Bronchial epithelial cell (primary cell): ENCODE measurements around the gene ZIM2. TPM values are rescaled to one million over a fixed set of nuclear protein-coding genes. Genes with fewer than 3 reads are reported as not detected.

Experiments used
- DNase-seq: peaks from one replicate; pipeline ENCODE4 v3.0.0-alpha.2; 2010; ENCODE audit warnings: low read depth
- FAIRE-seq: peaks from 2 replicates; lab custom pipeline; 2011; peaks lifted over from hg19 to GRCh38; lab: Jason Lieb, UNC
- H3K27me3 ChIP-seq: 2 replicates; pipeline ENCODE4 v1.5.1; 2011; ENCODE audit warnings: low read length; ENCODE audit not compliant: control insufficient read depth, insufficient read depth
- H3K36me3 ChIP-seq: 2 replicates; pipeline ENCODE4 v1.5.1; 2011; ENCODE audit warnings: low read length; ENCODE audit not compliant: control insufficient read depth, insufficient read depth
- H3K4me3 ChIP-seq: 2 replicates; pipeline ENCODE4 v1.5.1; 2011; ENCODE audit warnings: mild to moderate bottlenecking, low read depth, low read length, control low read depth
- total RNA-seq: library from RNA; depleted of rRNA; stranded (reverse); fragments of >200 nt; gene quantifications from 2 replicates; pipeline ENCODE4 v1.2.1, GENCODE V29; 2014
- TF ChIP-seq, protein P1 (sequence below): IDR thresholded peaks from 2 replicates; pipeline ENCODE4 v1.5.1; 2011; ENCODE audit warnings: mild to moderate bottlenecking, moderate library complexity, low read length, control low read depth, inconsistent platforms; ENCODE audit not compliant: insufficient read depth, severe bottlenecking

Gene ZIM2
- total RNA-seq, 1 donor from 2014 or later = not detected

DNA sequence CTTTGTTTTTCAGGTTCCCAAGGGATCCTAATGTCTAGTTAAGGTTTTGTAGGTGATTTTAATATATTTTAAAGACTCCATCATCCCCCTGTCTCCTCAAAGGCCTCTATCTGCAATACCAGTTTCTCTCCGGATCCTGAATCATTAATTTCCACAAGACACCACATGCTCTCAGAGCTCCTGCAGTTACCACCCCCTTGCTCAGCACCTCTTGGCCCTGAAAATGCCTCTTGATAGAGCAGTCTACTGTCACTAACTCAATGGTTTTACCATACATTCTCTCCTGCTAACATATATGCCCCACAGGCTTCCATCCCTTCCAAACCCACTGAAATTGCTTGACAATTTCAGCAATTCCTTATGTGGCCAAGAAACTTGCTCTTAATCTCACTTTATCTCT, 1.9 kb upstream of the ZIM2 start:
- no peaks in the 10 kb centered on the region for H3K36me3 ChIP-seq
- H3K27me3 ChIP-seq = no peaks in the 10 kb centered on the region
- H3K4me3 ChIP-seq = no peak overlapping the region
- TF ChIP-seq, protein P1, sequence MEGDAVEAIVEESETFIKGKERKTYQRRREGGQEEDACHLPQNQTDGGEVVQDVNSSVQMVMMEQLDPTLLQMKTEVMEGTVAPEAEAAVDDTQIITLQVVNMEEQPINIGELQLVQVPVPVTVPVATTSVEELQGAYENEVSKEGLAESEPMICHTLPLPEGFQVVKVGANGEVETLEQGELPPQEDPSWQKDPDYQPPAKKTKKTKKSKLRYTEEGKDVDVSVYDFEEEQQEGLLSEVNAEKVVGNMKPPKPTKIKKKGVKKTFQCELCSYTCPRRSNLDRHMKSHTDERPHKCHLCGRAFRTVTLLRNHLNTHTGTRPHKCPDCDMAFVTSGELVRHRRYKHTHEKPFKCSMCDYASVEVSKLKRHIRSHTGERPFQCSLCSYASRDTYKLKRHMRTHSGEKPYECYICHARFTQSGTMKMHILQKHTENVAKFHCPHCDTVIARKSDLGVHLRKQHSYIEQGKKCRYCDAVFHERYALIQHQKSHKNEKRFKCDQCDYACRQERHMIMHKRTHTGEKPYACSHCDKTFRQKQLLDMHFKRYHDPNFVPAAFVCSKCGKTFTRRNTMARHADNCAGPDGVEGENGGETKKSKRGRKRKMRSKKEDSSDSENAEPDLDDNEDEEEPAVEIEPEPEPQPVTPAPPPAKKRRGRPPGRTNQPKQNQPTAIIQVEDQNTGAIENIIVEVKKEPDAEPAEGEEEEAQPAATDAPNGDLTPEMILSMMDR = no peak
- FAIRE-seq = peak; percentile 7
- no peak for DNase-seq

DNA sequence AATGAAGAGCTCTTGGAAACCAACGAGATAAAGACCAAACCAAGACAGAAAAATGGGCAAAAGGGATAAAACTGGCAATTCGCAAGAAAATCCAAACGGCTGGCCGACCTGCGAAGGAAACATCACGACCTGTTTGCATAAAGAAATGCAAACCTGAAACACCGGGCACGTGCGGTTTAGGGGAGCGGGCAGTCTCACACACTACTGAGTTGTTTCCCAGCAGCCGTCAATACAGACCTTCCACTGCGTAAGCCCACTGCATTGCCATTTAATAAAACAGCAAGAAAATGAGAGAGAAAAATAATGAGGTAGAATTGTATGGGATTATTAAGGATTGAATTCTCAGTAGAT, 642 bp upstream of the ZIM2 start:
- TF ChIP-seq, protein P1 = no peak
- no peak for DNase-seq
- no peak overlapping the region for H3K4me3 ChIP-seq
- no peaks in the 10 kb centered on the region for H3K27me3 ChIP-seq
- no peaks in the 10 kb centered on the region for H3K36me3 ChIP-seq
- no peak for FAIRE-seq

DNA sequence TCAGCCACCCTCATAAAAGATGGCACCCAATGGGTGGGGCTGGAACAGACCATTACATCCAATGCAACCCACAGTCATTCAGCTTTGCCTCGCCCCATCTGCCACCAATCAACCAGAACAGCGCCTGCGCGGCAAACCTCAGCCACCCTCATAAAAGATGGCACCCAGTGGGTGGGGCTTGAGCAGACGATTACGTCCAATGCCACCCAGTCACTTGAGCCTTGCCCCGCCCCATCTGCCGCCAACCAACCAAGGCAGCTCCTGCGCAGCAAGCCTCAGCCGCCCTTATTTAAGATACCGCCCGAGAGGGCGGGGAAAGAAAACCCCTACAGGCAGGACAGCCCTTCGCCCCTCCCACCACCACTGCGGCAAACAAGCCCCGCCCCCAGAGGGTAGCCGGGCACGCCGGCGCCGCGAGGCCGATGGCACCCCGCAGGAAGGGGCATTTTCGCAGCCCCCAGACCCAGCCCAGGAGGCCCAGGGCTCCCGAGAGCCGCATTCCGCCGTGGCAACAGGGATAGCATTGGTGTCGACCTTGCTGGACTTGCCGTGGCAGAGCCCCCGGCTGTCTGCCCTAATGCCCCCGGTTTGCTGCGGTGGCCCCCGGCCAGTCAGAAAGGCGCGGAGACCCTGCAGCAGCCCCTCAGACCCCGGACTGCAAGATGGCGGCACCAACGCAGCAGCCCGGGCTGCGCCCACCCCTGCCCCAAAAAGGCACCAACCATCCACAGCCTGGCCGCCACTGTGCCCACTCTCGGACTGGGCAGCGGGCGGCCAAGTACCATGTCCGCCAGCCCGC, 675 bp downstream of the ZIM2 start:
- TF ChIP-seq, protein P1 = no peak
- FAIRE-seq (no peak), DNase-seq (peak; percentile 41)
- Histone ChIP-seq H3K27me3 (no peaks in the 10 kb centered on the region), H3K36me3 (no peaks in the 10 kb centered on the region), H3K4me3 (no peak overlapping the region)

DNA sequence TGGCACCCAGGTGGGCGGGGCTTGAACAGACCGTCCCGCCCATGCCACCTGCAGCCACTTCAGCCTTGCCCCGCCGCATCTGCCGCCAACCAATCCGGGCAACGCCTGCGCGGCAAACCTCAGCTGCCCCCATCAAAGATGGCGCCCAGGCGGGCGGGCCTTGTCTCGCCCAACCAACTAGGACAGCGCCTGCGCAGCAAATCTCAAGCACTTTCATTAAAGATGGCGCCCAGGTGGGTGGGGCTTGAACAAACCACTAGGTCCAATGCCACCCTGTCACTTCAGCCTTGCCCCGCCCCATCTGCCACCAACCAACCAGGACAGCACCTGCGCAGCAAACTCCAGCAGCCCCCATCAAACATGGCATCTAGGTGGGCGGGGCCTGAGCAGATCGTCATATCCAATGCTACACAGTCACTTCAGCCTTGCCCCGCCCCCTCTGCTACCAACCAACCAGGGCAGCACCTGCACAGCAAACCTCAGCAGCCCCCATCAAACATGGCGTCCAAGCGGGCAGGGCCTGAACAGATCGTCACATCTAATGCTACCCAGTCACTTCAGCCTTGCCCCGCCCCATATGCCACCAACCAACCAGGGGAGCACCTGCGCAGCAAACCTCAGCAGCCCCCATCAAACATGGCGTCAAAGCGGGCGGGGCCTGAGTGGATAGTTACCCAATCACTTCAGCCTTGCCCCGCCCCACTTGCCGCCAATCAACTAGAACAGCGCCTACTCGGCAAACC, 1.4 kb downstream of the ZIM2 start:
- no peak overlapping the region for H3K4me3 ChIP-seq
- TF ChIP-seq, protein P1 = no peak
- no peaks in the 10 kb centered on the region for H3K27me3 ChIP-seq
- H3K36me3 ChIP-seq = no peaks in the 10 kb centered on the region
- peak; percentile 41 for DNase-seq
- no peak for FAIRE-seq

DNA sequence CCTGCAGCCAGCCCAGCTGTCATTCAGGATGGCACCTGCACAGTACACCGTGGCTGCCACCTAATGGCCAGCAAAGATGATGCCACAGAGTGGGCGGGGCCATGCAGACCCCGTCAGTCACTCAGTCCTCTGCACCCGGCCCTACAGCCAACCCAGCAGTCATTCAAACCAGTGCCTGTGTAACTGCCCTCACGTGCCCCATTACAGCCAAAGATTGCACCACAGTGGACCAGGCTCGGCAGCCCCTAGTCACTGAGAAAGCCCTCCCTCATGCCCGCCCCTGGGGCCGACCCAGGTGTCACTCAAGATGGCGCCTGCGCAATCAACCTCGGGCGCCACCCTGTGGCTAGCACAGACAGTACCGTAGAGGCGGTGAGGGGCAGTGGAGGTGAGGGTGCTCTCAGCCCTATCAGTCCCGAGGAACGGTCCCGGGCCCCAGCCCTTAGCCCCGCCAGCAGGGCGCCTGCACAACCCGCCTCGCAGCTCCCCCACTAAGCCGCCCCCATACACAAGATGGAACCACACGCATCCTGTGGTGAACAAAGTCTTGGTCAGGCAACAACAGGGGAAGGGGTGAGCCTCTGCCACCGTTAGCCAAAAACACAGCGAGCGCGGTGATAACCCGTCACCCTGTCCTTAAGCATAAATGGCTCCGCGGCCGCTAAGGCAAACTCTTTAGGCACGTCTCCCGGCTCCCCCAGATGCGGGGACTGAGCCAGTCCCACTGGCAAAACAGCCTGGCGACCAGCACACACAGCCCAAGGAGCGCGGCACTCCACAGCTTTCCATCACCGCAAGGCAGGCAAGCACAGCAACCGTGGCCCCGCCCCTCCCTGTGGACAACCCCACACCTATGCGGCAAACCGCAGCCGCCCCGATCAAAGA, 2.3 kb downstream of the ZIM2 start:
- H3K27me3 ChIP-seq = no peaks in the 10 kb centered on the region
- peak overlapping the region; percentile 14 for H3K4me3 ChIP-seq
- DNase-seq (no peak), FAIRE-seq (no peak)
- H3K36me3 ChIP-seq = no peaks in the 10 kb centered on the region
- TF ChIP-seq, protein P1 = no peak
